HG03342 (cell line): ENCODE data around the gene SYCP2L.
"Not testable (repeated sequence)": the region's sequence is repeated elsewhere in the genome, so short reads cannot be mapped to it uniquely, and the experiment has no call there.

ENCODE experiments used
- ATAC-seq: cut with Tn5 transposase; IDR thresholded peaks from one replicate; pipeline ENCODE4 v1.9.1; 2021; ENCODE audit warnings: mild to moderate bottlenecking, moderate library complexity; ENCODE audit not compliant: unreplicated experiment

The SYCP2L gene

GRCh38 chr6:10877871-10878270, 9.0 kb upstream of the SYCP2L start:
- no peak for ATAC-seq

- no peak for ATAC-seq
Measured at GRCh38 chr6:10880366-10880765, 6.5 kb upstream of the SYCP2L start.

- ATAC-seq: not testable (repeated sequence)
Measured at GRCh38 chr6:10882253-10882630, 4.6 kb upstream of the SYCP2L start.

GRCh38 chr6:10882657-10883171, 4.1 kb upstream of the SYCP2L start:
- no peak for ATAC-seq

- ATAC-seq: no peak
Measured at GRCh38 chr6:10883312-10884244, 3.3 kb upstream of the SYCP2L start.

GRCh38 chr6:10884245-10884972, 2.4 kb upstream of the SYCP2L start:
- ATAC-seq: no peak

GRCh38 chr6:10886365-10886690, 524 bp upstream of the SYCP2L start:
- ATAC-seq: not testable (repeated sequence)

- ATAC-seq: no peak
Measured at GRCh38 chr6:10890151-10890550, 3.3 kb downstream of the SYCP2L start.

- ATAC-seq: no peak
Measured at GRCh38 chr6:10891960-10892359, 5.1 kb downstream of the SYCP2L start.

- no peak for ATAC-seq
Measured at GRCh38 chr6:10894958-10895357, 8.1 kb downstream of the SYCP2L start.

- no peak for ATAC-seq
Measured at GRCh38 chr6:10896691-10897090, 9.8 kb downstream of the SYCP2L start.

GRCh38 chr6:10901770-10902169, 14.9 kb downstream of the SYCP2L start:
- ATAC-seq: peak; percentile 99

- ATAC-seq: no peak
Measured at GRCh38 chr6:10904015-10904414, 17.2 kb downstream of the SYCP2L start.

GRCh38 chr6:10908228-10908627, 21.4 kb downstream of the SYCP2L start:
- ATAC-seq: no peak

GRCh38 chr6:10919520-10919919, 32.7 kb downstream of the SYCP2L start:
- ATAC-seq: not testable (repeated sequence)

- no peak for ATAC-seq
Measured at GRCh38 chr6:10933126-10933525, 46.3 kb downstream of the SYCP2L start.

- no peak for ATAC-seq
Measured at GRCh38 chr6:10939840-10940239, 53.0 kb downstream of the SYCP2L start.

GRCh38 chr6:10945845-10946244, 59.0 kb downstream of the SYCP2L start:
- ATAC-seq: no peak

GRCh38 chr6:10947966-10948365, 61.1 kb downstream of the SYCP2L start:
- no peak for ATAC-seq

GRCh38 chr6:10949579-10950490, 63.0 kb downstream of the SYCP2L start:
- no peak for ATAC-seq
